NCI-H510A treated with DMSO at 0.1 percent for 48 hours (cell line): ENCODE results near the gene POU2F3.

Experiments
- DNase-seq: peaks from one replicate; lab custom pipeline; 2025; lab: John Stamatoyannopoulos, UW

The POU2F3 gene

DNA sequence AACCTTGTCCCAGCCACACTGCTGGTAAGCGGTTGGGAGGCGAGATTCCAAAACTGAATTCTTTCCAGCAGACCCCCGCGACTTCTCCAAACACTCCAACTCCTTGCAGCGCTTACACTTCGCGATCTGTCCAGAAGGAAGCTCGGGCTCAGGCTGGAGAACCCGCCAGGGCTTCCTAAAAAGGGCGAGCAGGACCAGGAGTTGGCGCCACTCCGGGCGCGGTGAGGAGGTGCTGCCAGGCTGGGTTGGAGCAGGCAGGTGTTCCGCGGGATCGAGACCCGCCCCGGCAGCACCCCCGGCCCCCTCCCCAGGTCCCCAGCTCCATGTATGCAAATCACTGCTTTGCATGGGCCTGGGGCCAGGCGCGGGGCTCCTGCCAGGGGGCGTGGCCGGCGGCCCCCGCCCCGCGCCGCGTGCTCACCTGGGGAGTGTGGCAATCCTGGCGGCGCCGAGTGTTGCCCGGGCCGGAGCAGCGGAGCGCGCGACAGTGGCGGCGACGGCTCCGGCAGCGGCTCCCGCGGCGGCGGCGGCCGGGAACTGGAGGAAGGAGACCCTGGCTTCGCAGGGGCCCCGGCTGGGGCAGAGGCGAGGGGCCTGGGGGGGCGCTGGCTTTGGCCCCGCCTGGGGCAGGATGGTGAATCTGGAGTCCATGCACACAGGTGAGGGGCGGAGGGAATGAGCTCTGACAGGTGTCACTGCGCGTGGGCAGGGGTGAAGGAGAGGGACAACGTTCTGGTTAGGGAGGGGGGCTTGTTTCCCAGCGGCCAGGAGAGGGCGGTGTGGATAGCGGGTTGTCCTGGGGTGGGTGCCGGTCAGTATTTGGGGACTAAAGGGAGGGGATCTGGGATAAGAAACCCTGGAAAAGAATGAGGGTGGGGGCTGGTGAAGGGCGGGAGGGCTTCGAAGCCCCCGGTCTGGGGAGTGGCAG lies at the start of gene POU2F3:
POU2F3 (plus strand) TSS at position 428 of the 928 bp plus-strand sequence; CDS start at position 632, 204 bp downstream.
- DNase-seq, result no peak

DNA sequence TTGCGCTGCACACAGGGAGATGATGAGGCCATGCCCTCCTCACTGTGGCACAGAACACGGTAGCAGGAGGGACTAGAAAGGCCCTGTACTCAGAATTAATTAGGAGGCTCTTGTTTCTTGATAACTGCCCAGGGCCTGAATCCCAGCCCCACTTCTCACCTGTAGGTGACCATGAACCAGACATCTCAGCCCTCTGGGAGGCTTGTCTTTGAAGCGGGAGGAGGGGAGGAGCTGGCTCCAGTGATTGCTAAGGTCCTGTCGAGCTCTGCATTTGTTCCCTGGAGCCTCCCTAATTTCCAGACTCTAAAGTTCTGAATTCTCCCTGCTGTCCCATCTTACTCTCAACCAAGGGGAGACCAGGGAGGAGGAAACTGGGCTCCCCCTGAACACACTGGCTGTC lies 48.9 kb upstream of the POU2F3 start:
- no peak for DNase-seq

DNA sequence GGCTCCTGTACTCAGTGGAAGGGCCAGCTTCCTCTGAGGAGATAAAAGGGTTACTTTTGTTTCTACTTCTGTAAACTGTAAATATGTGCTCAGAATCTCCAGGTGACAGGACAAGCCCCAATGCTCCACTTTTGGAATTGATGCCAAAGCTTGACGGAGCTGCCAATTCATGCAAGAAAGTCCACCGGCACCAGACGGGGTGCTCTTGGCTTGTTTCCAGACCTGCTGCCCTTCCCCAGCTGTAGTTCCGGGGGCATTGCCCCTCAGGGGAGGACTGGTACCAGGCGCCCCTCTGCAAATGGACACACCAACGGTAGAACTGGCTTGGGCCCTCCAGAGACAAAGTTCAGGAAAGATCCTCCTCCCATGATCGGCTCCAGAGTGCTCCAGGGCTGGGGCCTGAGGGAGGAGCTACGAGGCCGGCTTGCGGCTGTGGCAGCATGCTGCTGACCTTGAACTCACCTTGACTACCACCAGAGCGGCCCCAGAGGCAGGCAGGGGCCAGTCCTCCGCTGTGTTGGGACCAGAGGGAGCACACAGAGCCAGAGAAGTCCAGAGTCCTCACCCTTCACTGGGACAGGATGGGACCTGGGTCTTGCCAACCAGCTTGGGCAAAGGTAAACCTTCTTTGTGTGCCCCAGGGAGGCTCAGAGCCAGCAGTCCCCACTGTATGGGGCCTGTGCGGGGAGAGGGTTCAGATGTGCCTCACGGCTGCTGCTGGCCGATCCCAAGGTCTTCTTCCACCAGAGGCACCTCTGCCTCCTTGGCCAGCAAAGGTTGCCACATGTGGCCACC lies 46.9 kb upstream of the POU2F3 start:
- DNase-seq, result no peak

DNA sequence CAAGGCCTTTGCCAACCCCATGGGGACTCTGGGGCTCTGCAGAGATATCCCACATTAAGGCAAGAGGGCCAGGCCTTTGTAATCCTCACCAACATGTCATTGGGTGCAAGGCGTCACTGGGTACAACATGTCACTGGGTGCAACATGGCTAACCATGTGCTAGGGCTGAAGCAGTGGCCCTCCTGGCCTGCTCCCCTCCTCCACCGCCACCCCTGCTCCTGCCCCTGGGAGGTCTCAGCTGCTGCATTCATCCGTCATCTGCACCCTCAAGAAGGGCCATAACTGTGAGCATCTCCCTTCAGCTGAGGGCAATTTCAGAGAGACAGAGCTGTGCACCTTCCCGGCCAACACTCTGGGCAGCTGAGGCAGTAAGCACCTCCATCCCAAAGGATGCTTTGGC lies 45.8 kb upstream of the POU2F3 start:
- no peak for DNase-seq

DNA sequence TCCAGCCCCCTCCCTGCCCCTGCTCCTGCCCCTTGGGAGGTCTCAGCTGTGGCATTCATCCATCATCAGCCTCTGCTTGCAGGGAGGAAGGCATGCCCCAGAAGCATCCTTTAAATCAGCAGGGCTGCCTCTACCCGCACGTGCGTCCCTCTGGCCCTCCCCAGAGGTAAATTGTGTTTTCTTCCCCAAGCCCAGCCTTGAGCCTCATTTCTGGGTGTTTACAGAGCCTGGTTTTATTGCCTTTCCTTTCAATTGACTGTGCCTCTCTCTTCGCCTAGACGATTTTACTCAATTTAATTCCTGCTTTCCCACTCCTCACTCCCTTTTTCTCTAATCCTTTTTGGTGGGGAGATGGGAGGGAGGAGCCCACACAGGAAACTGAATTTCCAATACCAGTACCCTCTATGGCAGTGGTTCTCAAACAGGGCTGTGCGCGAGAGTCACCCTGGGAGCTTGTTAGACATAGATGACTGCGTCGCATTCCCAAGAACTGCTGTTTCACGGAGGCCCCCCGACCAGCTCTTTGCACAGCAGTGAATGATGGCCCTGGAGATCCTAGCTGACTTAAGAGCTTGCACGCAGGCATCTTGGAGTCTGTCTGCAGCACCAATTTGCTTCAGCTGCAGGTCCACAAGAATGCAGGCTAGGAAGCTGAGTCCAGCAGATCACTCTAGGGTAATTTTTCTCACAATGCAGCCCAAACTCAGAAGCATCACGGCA lies 44.2 kb upstream of the POU2F3 start:
- DNase-seq, result no peak

DNA sequence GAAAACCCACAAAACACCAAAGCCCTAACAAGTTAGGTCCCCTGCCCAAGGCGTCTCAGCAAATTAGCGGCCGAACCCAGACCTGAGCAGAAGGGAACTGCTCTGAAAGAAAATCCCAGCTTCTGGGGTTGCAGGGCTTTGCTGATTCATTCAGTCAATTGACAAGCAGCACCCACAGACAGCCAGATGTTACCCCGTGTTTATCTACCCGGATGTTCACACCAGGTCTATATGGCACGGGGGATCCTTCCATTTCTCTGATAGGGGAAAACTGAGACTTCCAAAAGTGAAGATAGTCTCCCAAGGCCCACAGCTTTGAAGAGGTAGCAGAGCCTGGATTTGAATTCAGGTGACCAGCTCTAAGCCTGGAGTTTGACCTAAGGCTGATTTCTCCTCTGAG lies 43.1 kb upstream of the POU2F3 start:
- no peak for DNase-seq

DNA sequence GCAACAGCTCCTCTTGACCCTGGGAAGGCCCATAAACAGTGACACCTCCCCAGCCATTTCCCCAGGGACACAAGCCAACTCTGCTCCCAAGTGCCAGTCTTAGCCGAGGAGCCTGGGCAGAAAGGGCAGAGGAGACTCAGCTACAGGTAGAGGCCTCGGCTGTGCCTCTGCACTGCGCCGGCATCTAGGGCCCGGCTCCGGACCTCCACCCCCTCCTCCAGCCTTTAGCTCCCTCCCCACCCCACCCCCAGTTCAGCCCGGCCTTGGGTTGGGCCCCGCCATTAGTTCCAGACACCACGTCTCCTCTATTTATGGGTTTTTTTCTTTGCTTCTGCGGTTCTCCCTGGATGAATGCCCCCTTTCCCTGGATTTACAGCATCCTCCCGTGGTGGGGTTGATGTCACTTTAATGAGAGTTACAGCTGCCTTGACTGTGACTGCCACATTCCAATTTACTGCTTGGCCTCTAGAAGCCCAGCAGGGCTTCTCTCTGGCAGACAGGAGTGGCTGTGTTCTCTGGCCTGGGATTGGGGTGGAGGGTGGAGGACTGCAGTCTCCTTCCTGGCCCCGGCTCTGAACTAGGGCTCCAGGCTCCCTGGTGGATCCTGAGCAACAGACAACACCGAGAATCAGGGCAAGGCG lies 42.6 kb upstream of the POU2F3 start:
- DNase-seq, result no peak

- no peak for DNase-seq
Measured at GRCh38 chr11:120197977-120198376, 42.0 kb upstream of the POU2F3 start.

DNA sequence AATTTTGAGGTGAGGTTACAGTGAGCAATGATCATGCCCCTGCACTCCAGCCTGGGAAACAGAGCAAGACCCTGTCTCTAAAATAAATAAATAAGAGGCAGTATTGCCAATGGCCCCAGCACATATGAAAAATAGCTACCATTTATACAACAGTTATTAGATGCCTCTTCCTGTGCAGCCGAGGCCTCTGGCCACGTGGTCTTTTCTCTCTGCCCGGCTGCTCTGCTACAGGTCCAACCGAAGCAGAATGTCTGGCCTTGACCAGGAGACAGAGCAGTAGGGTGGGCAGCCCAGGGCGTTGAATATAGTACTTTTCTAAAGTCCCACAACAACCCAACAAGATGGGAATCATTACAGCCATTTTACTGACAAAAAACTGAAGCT lies 41.5 kb upstream of the POU2F3 start:
- DNase-seq, result no peak

- no peak for DNase-seq
Measured at GRCh38 chr11:120198787-120199469, 41.0 kb upstream of the POU2F3 start.

GRCh38 chr11:120199613-120200012 lies 40.3 kb upstream of the POU2F3 start:
- no peak for DNase-seq

DNA sequence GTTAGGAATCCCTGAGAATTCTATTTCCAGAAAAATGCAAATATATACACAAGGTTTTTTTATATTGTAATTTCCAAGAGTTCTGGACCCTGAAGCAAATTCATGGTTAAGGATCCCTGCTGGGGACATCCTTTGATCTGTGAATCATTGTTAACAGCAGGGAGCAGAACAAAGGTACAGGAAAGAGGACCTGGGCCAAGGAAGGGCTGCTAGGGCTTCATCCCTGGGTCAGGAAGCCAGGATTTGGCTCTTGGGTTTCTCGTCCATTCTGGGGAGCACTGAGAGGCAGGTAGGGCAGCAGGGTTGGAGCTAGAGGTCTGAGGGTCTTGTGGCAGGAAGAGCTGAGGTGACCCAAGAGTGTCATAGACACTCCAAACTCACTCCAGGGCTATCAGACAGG lies 39.3 kb upstream of the POU2F3 start:
- no peak for DNase-seq

- DNase-seq, result no peak
Measured at GRCh38 chr11:120201653-120202052, 38.3 kb upstream of the POU2F3 start.

- DNase-seq, result no peak
Measured at GRCh38 chr11:120203626-120204025, 36.3 kb upstream of the POU2F3 start.

GRCh38 chr11:120205596-120206161 lies 34.3 kb upstream of the POU2F3 start:
- no peak for DNase-seq

- no peak for DNase-seq
Measured at GRCh38 chr11:120207512-120207911, 32.4 kb upstream of the POU2F3 start.

DNA sequence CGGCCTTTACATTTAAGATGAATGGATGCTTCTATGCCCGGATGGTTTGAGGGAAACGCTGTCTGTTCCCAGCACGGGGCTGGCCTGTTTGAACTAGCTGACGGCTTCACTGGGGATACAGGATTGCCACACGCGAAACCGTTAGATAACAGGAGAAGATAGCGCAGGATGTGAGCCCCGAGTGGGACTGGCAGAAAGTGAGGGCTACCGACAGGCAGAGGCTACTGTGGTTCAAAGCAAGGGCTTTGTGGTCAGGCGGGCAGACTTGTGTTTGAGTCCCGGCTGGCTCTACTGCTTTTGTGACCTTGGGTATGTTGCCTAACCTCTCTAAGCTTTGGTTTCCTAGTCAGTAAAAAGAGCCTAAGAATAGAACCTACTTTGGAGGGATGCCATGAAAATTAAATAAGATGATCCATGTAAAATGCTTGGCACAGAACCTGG lies 31.9 kb upstream of the POU2F3 start:
- DNase-seq, result no peak

DNA sequence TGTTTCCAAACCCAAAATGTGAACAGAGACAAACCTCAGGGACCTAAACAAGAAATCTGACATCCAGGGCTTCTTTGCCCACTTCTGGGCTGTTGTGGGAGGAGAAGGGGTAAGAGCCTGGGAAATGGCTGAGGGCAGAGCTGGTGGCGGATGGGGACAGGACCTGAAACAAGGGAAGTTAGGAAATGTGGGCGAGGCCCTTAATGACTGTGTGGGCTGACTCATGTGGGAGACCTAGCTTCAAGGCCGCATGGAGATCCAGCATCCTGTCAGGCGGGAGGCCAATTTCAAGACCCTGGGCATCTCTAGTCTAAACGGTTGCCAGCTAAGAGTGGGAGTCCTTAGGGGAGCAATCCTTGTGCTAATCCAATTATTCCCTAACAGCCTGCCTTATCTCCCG lies 31.2 kb upstream of the POU2F3 start:
- no peak for DNase-seq

GRCh38 chr11:120209746-120210625 lies 30.0 kb upstream of the POU2F3 start:
- no peak for DNase-seq
